GM12873 (cell line): ENCODE results near the gene CEP112.

Source experiments
- CTCF ChIP-seq: IDR thresholded peaks from 2 replicates; pipeline ENCODE4 v1.5.1; 2012; ENCODE audit warnings: low read depth, mild to moderate bottlenecking, moderate library complexity, low read length, control low read depth; ENCODE audit not compliant: insufficient read depth; ENCODE audit errors: missing control alignments

The CEP112 gene

GRCh38 chr17:66091445-66092080 lies 100.4 kb downstream of the CEP112 start:
- no peak for TF ChIP-seq CTCF

GRCh38 chr17:66089764-66090163 lies 102.2 kb downstream of the CEP112 start:
- TF ChIP-seq CTCF: no peak

- TF ChIP-seq CTCF: no peak
Observed at GRCh38 chr17:66088173-66088572, 103.8 kb downstream of the CEP112 start.

- TF ChIP-seq CTCF: no peak
Observed at GRCh38 chr17:66087073-66087472, 104.9 kb downstream of the CEP112 start.

- no peak for TF ChIP-seq CTCF
Observed at GRCh38 chr17:66085221-66085620, 106.7 kb downstream of the CEP112 start.

- no peak for TF ChIP-seq CTCF
Observed at GRCh38 chr17:66076546-66077190, 115.3 kb downstream of the CEP112 start.

GRCh38 chr17:66073384-66073783 lies 118.5 kb downstream of the CEP112 start:
- TF ChIP-seq CTCF: no peak
